Calu3 (cell line): ENCODE results near the gene SSRP1. TPM values are rescaled to one million over a fixed set of nuclear protein-coding genes. Genes with fewer than 3 reads are reported as not detected.
"Not testable (repeated sequence)": the region's sequence is repeated elsewhere in the genome, so short reads cannot be mapped to it uniquely, and the experiment has no call there.

Experiments
- BruUV-seq: library from RNA; stranded (reverse); fragments of 400-500 nt; replicated peaks from 2 replicates; lab custom pipeline; 2021; lab: Mats Ljungman, UMichigan
- CTCF ChIA-PET: fragments of 300-600 bp; sonication (Branson Sonifier 250); formaldehyde crosslinking; loops from one replicate; lab custom pipeline; 2022; ENCODE audit warnings: antibody characterized with exemption; lab: Charles Lee
- DNase-seq: peaks from one replicate; pipeline ENCODE4 v3.0.0; 2022
- H3K27ac Mint-ChIP-seq: one replicate; pipeline ENCODE4 v1.8.0; 2022; ENCODE audit warnings: mixed read lengths; ENCODE audit not compliant: unreplicated experiment
- H3K27me3 Mint-ChIP-seq: one replicate; pipeline ENCODE4 v1.8.0; 2022; ENCODE audit warnings: mixed read lengths; ENCODE audit not compliant: unreplicated experiment
- H3K36me3 Mint-ChIP-seq: one replicate; pipeline ENCODE4 v1.8.0; 2022; ENCODE audit warnings: mild to moderate bottlenecking, moderate library complexity, mixed read lengths; ENCODE audit not compliant: insufficient read depth, unreplicated experiment
- H3K4me1 Mint-ChIP-seq: one replicate; pipeline ENCODE4 v1.8.0; 2022; ENCODE audit warnings: mild to moderate bottlenecking, low read depth, mixed read lengths; ENCODE audit not compliant: unreplicated experiment
- H3K4me3 Mint-ChIP-seq: one replicate; pipeline ENCODE4 v1.8.0; 2022; ENCODE audit warnings: mild to moderate bottlenecking, low read depth, moderate library complexity, mixed read lengths; ENCODE audit not compliant: unreplicated experiment
- H3K9me3 Mint-ChIP-seq: one replicate; pipeline ENCODE4 v1.8.0; 2022; ENCODE audit warnings: low read depth, mixed read lengths; ENCODE audit not compliant: unreplicated experiment
- intact Hi-C: fragments of 100-400 bp; cut with micrococcal nuclease; formaldehyde crosslinking; loops from one replicate; pipeline ENCODE4 v1.10.0; 2022; ENCODE audit not compliant: unreplicated experiment
- total RNA-seq: library from RNA; stranded (reverse); gene quantifications from 2 replicates; pipeline ENCODE4 v1.2.3, GENCODE V29; 2022
- TF ChIP-seq, protein P1 (sequence below): fragments of 200-600 bp; IDR thresholded peaks from one replicate; pipeline ENCODE4 v1.8.0; 2022; ENCODE audit warnings: antibody characterized with exemption; ENCODE audit not compliant: unreplicated experiment

SSRP1 gene
- total RNA-seq, 1 experiment from 2014 or later: 145 TPM

- DNase-seq: no peak
- TF ChIP-seq, protein P1, sequence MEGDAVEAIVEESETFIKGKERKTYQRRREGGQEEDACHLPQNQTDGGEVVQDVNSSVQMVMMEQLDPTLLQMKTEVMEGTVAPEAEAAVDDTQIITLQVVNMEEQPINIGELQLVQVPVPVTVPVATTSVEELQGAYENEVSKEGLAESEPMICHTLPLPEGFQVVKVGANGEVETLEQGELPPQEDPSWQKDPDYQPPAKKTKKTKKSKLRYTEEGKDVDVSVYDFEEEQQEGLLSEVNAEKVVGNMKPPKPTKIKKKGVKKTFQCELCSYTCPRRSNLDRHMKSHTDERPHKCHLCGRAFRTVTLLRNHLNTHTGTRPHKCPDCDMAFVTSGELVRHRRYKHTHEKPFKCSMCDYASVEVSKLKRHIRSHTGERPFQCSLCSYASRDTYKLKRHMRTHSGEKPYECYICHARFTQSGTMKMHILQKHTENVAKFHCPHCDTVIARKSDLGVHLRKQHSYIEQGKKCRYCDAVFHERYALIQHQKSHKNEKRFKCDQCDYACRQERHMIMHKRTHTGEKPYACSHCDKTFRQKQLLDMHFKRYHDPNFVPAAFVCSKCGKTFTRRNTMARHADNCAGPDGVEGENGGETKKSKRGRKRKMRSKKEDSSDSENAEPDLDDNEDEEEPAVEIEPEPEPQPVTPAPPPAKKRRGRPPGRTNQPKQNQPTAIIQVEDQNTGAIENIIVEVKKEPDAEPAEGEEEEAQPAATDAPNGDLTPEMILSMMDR: no peak
- Mint-ChIP-seq H3K27ac (no peak overlapping the region), H3K9me3 (peaks cover 3% of the 10 kb centered on the region), H3K27me3 (no peaks in the 10 kb centered on the region), H3K36me3 (peaks cover 5% of the 10 kb centered on the region), H3K4me1 (peaks cover 23% of the 10 kb centered on the region), H3K4me3 (no peak overlapping the region)
- intact Hi-C loops: no loop called here
- BruUV-seq: no TSS peak
- CTCF ChIA-PET: interaction anchor here (1.0 to 1.4 kb wide), 3 partner anchors 11 to 33 kb away, joined by 3 to 5 read pairs (median 3); no protein-coding TSS in a partner anchor
Observed at GRCh38 chr11:57288771-57289579, 46.7 kb downstream of the SSRP1 start.

DNA sequence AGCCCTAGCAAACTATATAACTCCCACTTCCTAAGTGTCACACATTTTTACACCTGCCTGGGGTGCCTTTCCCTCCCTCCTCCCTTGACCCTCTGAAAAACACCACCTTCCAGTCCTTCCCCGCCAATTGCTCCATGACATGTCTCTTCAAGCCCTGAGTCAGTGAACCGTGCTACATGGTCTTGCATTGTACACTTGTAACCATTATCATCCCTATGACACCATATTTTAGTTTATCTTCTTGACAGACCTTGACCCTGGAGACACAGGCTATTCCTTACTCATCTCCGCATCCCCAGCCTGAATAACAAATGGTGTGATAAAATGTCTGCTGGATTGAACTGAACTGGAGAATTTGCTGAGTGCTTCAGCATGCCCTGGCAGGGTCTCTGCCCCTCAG is 47.8 kb downstream of the SSRP1 start:
- TF ChIP-seq, protein P1: no peak
- intact Hi-C loops: no loop called here
- peaks cover 5% of the 10 kb centered on the region for H3K36me3 Mint-ChIP-seq

GRCh38 chr11:57283231-57283990 is 52.3 kb downstream of the SSRP1 start:
- Mint-ChIP-seq H3K27me3 (no peaks in the 10 kb centered on the region), H3K27ac (no peak overlapping the region), H3K36me3 (peaks cover 3% of the 10 kb centered on the region), H3K4me3 (no peak overlapping the region), H3K9me3 (peaks cover 15% of the 10 kb centered on the region), H3K4me1 (peaks cover 38% of the 10 kb centered on the region)
- DNase-seq: no peak
- CTCF ChIA-PET: no interaction called here
- TF ChIP-seq, protein P1: no peak
- BruUV-seq: no TSS peak
- intact Hi-C loops: no loop called here

More for the DNA sequence above, 47.8 kb downstream of the SSRP1 start:
- Mint-ChIP-seq H3K4me3 (no peak overlapping the region), H3K9me3 (peaks cover 4% of the 10 kb centered on the region), H3K27ac (no peak overlapping the region), H3K4me1 (peaks cover 31% of the 10 kb centered on the region), H3K27me3 (no peaks in the 10 kb centered on the region)
- CTCF ChIA-PET: no interaction called here
- no peak for DNase-seq
- no TSS peak for BruUV-seq

DNA sequence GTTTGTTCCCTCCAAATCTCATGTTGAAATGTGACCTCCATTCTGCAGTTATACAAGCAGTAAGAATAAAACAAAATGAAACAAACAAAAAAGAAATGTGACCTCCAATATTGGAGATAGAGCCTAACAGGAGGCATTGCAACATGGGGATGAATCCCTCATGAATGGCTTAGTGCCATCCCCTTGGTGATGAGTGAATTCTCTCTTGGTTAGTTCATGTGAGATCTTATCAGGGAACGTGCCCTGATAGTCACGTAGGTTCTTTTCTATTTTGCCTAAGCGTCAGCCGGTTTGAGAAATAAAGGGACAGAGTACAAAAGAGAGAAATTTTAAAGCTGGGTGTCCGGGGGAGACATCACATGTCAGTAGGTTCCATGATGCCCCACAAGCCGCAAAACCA is 54.1 kb downstream of the SSRP1 start:
- H3K4me3 Mint-ChIP-seq, H3K27ac Mint-ChIP-seq, DNase-seq, CTCF ChIA-PET, H3K27me3 Mint-ChIP-seq, intact Hi-C loops, BruUV-seq: not testable (repeated sequence)
- Mint-ChIP-seq H3K4me1 (peaks cover 51% of the 10 kb centered on the region), H3K36me3 (peaks cover 13% of the 10 kb centered on the region), H3K9me3 (peaks cover 15% of the 10 kb centered on the region)
